PC-3 (cell line): ENCODE results near the gene KHDC4. TPM values are rescaled to one million over a fixed set of nuclear protein-coding genes. Genes with fewer than 3 reads are reported as not detected.

Source experiments
- ATAC-seq: fragments of 200-7000 bp; cut with Tn5 transposase; 2 replicates; pipeline ENCODE4 v1.9.1; 2020; ENCODE audit warnings: mild to moderate bottlenecking, moderate library complexity
- BruUV-seq: library from RNA; stranded (reverse); fragments of 400-500 nt; replicated peaks from 2 replicates; lab custom pipeline; 2021; lab: Mats Ljungman, UMichigan
- CTCF ChIA-PET: fragments of 300-600 bp; sonication (Branson Sonifier 250); formaldehyde crosslinking; loops from one replicate; lab custom pipeline; 2022; ENCODE audit warnings: antibody characterized with exemption; lab: Charles Lee
- POLR2A ChIA-PET: fragments of 300-600 bp; sonication (Branson Sonifier 250); formaldehyde crosslinking; loops from one replicate; lab custom pipeline; 2022; ENCODE audit warnings: antibody characterized with exemption; ENCODE audit not compliant: unreplicated experiment; lab: Charles Lee
- DNase-seq: peaks from one replicate; pipeline ENCODE4 v3.0.0-alpha.2; 2015
- H2AFZ ChIP-seq: fragments of 300-600 bp; sonication (generic); 2 replicates; pipeline ENCODE4 v1.6.0; 2016; ENCODE audit warnings: antibody characterized with exemption, low read length
- H3F3A ChIP-seq: fragments of 300-600 bp; sonication (generic); one replicate; pipeline ENCODE4 v1.6.0; 2017; ENCODE audit warnings: antibody characterized with exemption, low read length, control low read depth, mild to moderate bottlenecking; ENCODE audit not compliant: unreplicated experiment
- H3K27ac ChIP-seq: fragments of 300-600 bp; sonication (generic); 2 replicates; pipeline ENCODE4 v1.5.1; 2016; ENCODE audit warnings: mild to moderate bottlenecking, low read length
- H3K27me3 ChIP-seq: fragments of 300-600 bp; sonication (generic); 2 replicates; pipeline ENCODE4 v1.6.1; 2016; ENCODE audit warnings: low read length, mixed read lengths
- H3K36me3 ChIP-seq: fragments of 300-600 bp; sonication (generic); 2 replicates; pipeline ENCODE4 v1.6.1; 2016; ENCODE audit warnings: low read depth, mixed run types, low read length, mixed read lengths
- H3K4me1 ChIP-seq: fragments of 300-600 bp; sonication (generic); 2 replicates; pipeline ENCODE4 v1.5.1; 2016; ENCODE audit warnings: low read length; ENCODE audit not compliant: insufficient read depth
- H3K4me2 ChIP-seq: fragments of 300-600 bp; sonication (generic); 2 replicates; pipeline ENCODE4 v1.6.0; 2016; ENCODE audit warnings: low read length
- H3K4me3 ChIP-seq: fragments of 300-600 bp; sonication (generic); 2 replicates; pipeline ENCODE4 v1.5.1; 2016; ENCODE audit warnings: mild to moderate bottlenecking, low read length, mixed read lengths
- H3K79me2 ChIP-seq: fragments of 300-600 bp; sonication (generic); 2 replicates; pipeline ENCODE4 v1.6.1; 2017; ENCODE audit warnings: low read length, mixed read lengths
- H3K9ac ChIP-seq: fragments of 300-600 bp; sonication (generic); 2 replicates; pipeline ENCODE4 v1.6.0; 2016; ENCODE audit warnings: mild to moderate bottlenecking, low read length
- H3K9me2 ChIP-seq: fragments of 300-600 bp; sonication (generic); replicated peaks from 2 replicates; pipeline ENCODE4 v1.6.1; 2016; ENCODE audit warnings: mixed run types, low read length, mixed read lengths
- H3K9me3 ChIP-seq: fragments of 300-600 bp; sonication (generic); 2 replicates; pipeline ENCODE4 v1.6.1; 2016; ENCODE audit warnings: low read length, mixed read lengths
- H4K20me1 ChIP-seq: fragments of 300-600 bp; sonication (generic); 2 replicates; pipeline ENCODE4 v1.6.1; 2016; ENCODE audit warnings: low read length, mixed read lengths
- CTCF ChIP-seq: fragments of 300-600 bp; sonication (generic); conservative IDR thresholded peaks from 2 replicates; pipeline ENCODE4 v1.5.1; 2017; ENCODE audit warnings: antibody characterized with exemption, low read depth, mild to moderate bottlenecking, low read length
- EZH2 ChIP-seq: fragments of 300-600 bp; sonication (generic); IDR thresholded peaks from one replicate; pipeline ENCODE4 v1.6.1; 2017; ENCODE audit warnings: antibody characterized with exemption, mild to moderate bottlenecking, low read length; ENCODE audit not compliant: unreplicated experiment
- EZH2phosphoT487 ChIP-seq: fragments of 300-600 bp; sonication (generic); IDR thresholded peaks from 2 replicates; pipeline ENCODE4 v1.6.1; 2018; ENCODE audit warnings: mild to moderate bottlenecking, antibody characterized with exemption, low read length, borderline replicate concordance
- intact Hi-C: fragments of 100-400 bp; cut with micrococcal nuclease; formaldehyde crosslinking; loops from 2 replicates; pipeline ENCODE4 v1.9.0; 2023
- total RNA-seq: library from RNA; depleted of rRNA; stranded (reverse); fragments of >200 nt; gene quantifications from 2 replicates; pipeline ENCODE4 v1.2.3, GENCODE V29; 2014

Gene KHDC4
- total RNA-seq, 1 experiment from 2014 or later: 63.4 TPM

GRCh38 chr1:155974208-155975115 is 40.2 kb upstream of the KHDC4 start:
- no peaks in the 10 kb centered on the region for H3K9me2 ChIP-seq
- CTCF ChIA-PET: interaction anchor here (0.7 kb wide), 1 partner anchor 113 kb away, joined by 3 read pairs; no protein-coding TSS in a partner anchor

GRCh38 chr1:155973723-155974122 is 39.5 kb upstream of the KHDC4 start:
- Histone ChIP-seq H3K27ac (no peak overlapping the region), H3K4me1 (peaks cover 43% of the 10 kb centered on the region), H3K4me2 (no peak overlapping the region), H3F3A (no peaks in the 10 kb centered on the region), H3K79me2 (peaks cover 98% of the 10 kb centered on the region), H2AFZ (no peak overlapping the region), H3K9me3 (no peaks in the 10 kb centered on the region), H3K4me3 (no peak overlapping the region), H4K20me1 (peaks cover 20% of the 10 kb centered on the region), H3K36me3 (peaks cover 4% of the 10 kb centered on the region), H3K9me2 (no peaks in the 10 kb centered on the region), H3K27me3 (no peaks in the 10 kb centered on the region), H3K9ac (no peak overlapping the region)
- DNase-seq (no peak), ATAC-seq (no peak)
- intact Hi-C loops: no loop called here
- ChIA-PET CTCF (interaction anchor here (0.7 kb wide), 1 partner anchor 112 kb away, joined by 3 read pairs; no protein-coding TSS in a partner anchor), POLR2A (no interaction called here)
- TF ChIP-seq EZH2phosphoT487 (no peak), EZH2 (no peak), CTCF (no peak)
- no TSS peak for BruUV-seq

More at GRCh38 chr1:155974208-155975115, 40.2 kb upstream of the KHDC4 start:
- intact Hi-C loops: loop anchor here (5.0 kb wide), 1 partner anchor 148 kb away; no protein-coding TSS in a partner anchor
- H3K36me3 ChIP-seq: no peaks in the 10 kb centered on the region; the same call in 1 of the 2 replicates
- no TSS peak for BruUV-seq
- peaks cover 98% of the 10 kb centered on the region for H3K79me2 ChIP-seq
- H3K4me2 ChIP-seq: peak overlapping the region; percentile 90
- ATAC-seq: no peak
- no peak overlapping the region for H2AFZ ChIP-seq
- no peaks in the 10 kb centered on the region for H3K9me3 ChIP-seq
- no peaks in the 10 kb centered on the region for H3F3A ChIP-seq
- peaks cover 50% of the 10 kb centered on the region for H3K4me1 ChIP-seq
- H4K20me1 ChIP-seq: peaks cover 20% of the 10 kb centered on the region
- TF ChIP-seq CTCF (no peak), EZH2phosphoT487 (no peak), EZH2 (no peak)
- H3K9ac ChIP-seq: no peak overlapping the region
- H3K27ac ChIP-seq: no peak overlapping the region
- POLR2A ChIA-PET: no interaction called here
- DNase-seq: no peak
- H3K4me3 ChIP-seq: peak overlapping the region; percentile 97; the same call in 1 of the 2 replicates
- no peaks in the 10 kb centered on the region for H3K27me3 ChIP-seq
